Heart right ventricle (tissue), 16 donors: ENCODE data around the gene NUP98. TPM values are rescaled to one million over a fixed set of nuclear protein-coding genes. Genes with fewer than 3 reads are reported as not detected.

Source experiments
- ATAC-seq, 8 donors: fragments of 200-7000 bp; cut with Tn5 transposase; one replicate each; pipeline ENCODE4 v1.9.1; 2020; ENCODE audit warnings: mild to moderate bottlenecking in 8 of 8, moderate library complexity in 8 of 8, moderate number of reproducible peaks in 1 of 8
- DNase-seq, 2 donors: peaks; one replicate each; pipeline ENCODE4 v3.0.0-alpha.2; 2020
- H3K27ac ChIP-seq, 10 donors: fragments of 200-600 bp; sonication (generic) in 2 of 10; one replicate each; pipeline versions ENCODE4 v1.5.0 to v1.8.0; 2020 to 2022; ENCODE audit warnings: mild to moderate bottlenecking in 3 of 10
- H3K27me3 ChIP-seq, 7 donors: fragments of 200-600 bp; one replicate each; pipeline ENCODE4 v1.8.0; 2021 to 2022; ENCODE audit warnings: mild to moderate bottlenecking in 2 of 7
- H3K36me3 ChIP-seq, 9 donors: fragments of 200-600 bp; sonication (generic) in 1 of 9; one replicate each; pipeline versions ENCODE4 v1.5.0 to v1.8.0; 2020 to 2022; ENCODE audit warnings: mild to moderate bottlenecking in 2 of 9
- H3K4me1 ChIP-seq, 9 donors: fragments of 200-600 bp; sonication (generic) in 1 of 9; one replicate each; pipeline versions ENCODE4 v1.5.0 to v1.8.0; 2020 to 2022; ENCODE audit warnings: mild to moderate bottlenecking in 4 of 9
- H3K4me3 ChIP-seq, 10 donors: fragments of 200-600 bp; sonication (generic) in 2 of 10; one replicate each; pipeline versions ENCODE4 v1.5.0 to v1.8.0; 2020 to 2022; ENCODE audit warnings: mild to moderate bottlenecking in 7 of 10, moderate library complexity in 2 of 10
- H3K9me3 ChIP-seq, 11 donors: fragments of 200-600 bp in 10 of 11; sonication (generic) in 2 of 11; one replicate each; pipeline versions ENCODE4 v1.5.0 to v1.8.0; 2013 to 2022; ENCODE audit warnings: mild to moderate bottlenecking in 2 of 11, control low read depth in 1 of 11, moderate library complexity in 1 of 11
- CTCF ChIP-seq, 9 donors: fragments of 200-600 bp; sonication (generic) in 2 of 9; IDR thresholded peaks; one replicate each; pipeline versions ENCODE4 v1.5.0 to v1.8.0; 2021 to 2022; ENCODE audit warnings: antibody characterized with exemption in 9 of 9, mild to moderate bottlenecking in 5 of 9, moderate library complexity in 1 of 9
- WGBS, 2 donors: extraction: QIAGEN DNeasy Blood & Tissue Kit; methylation state at CpG; one replicate each; pipeline ENCODE4 v1.1.7; 2013; ENCODE audit warnings: inconsistent platforms in 1 of 2; 5-methylcytosine and 5-hydroxymethylcytosine counted together
- intact Hi-C, 10 donors: fragments of 100-400 bp; cut with DNase I; formaldehyde crosslinking; loops; one replicate each; pipeline versions ENCODE4 v1.11.1 to v1.14.2; 2022
- polyA plus RNA-seq, 2 donors: library from polyadenylated mRNA; stranded (reverse); fragments of 200-250 nt; gene quantifications; one replicate each; pipeline ENCODE4 v1.2.3, GENCODE V29; 2013
- total RNA-seq, 10 donors: library from RNA; stranded (reverse); fragmentation: NEBNext Ultra II Directional in 3 of 10; extraction: Animal tissue kit (Norgen Biotek cat#: 25700) in 3 of 10; gene quantifications; one replicate each; pipeline versions ENCODE4 v1.2.1 to v1.2.4, GENCODE V29; 2021 to 2023
- donor health status: Arrhythmogenic right ventricular cardiomyopathy.
- donor health status: ischemic (EF 13 %, LVEDD 7.1; RV severe dilation, severe dysfunction).
- donor health status: healthy with polysubstance abuse.
- donor health status: DM: no; HTN: yes; CAD: no.
- donor health status: DM: no; HTN: no; CAD: no.
- donor health status: ischemic (EF 25% LVEDD 6.9; RV normal size, moderate dysfunction).
- donor health status: ischemic (EF 25% LVEDD 5.7; RV mildly dilated, moderate dysfunction).
- donor health status: healthy.
- donor health status: DM: yes; HTN: yes; CAD: no.
- donor health status: Ischemic cardiomyopathy.
- donor health status: ischemic (EF 35%, LVEDD 5.7; RV mildly dilated, moderate dysfunction).
- donor health status: nonischemic (EF 11% LVEDD 7.7; RV severe dilation, severe dysfunction).
- donor health status: DM: yes; HTN: yes; CAD: no.
- donor health status: PGD.
- donor health status: ischemic (EF 29% LVEDD 5.4; RV normal size, mild dysfunction).
- donor health status: nonischemic (EF 23%, LVEDD 6.1; RV moderate dilation, normal function).

The NUP98 gene
- total and polyA plus RNA-seq, 12 donors: 11.1 to 65.5 (median 46.0) TPM

- no peaks in the 10 kb centered on the region for H3K4me1 ChIP-seq
- no peak overlapping the region for H3K4me3 ChIP-seq
- H3K36me3 ChIP-seq: peaks cover 0 to 100% (median 62%) of the 10 kb centered on the region in 9 donors
- no peak for ATAC-seq
- no peak for DNase-seq
- TF ChIP-seq CTCF (IDR thresholded peaks at IDR 0.05): no peak
- H3K9me3 ChIP-seq: no peaks in the 10 kb centered on the region
- H3K27ac ChIP-seq: no peak overlapping the region
- intact Hi-C loops: no loop called here
- WGBS, 2 donors: 94 to 96% methylated on average over 6 of the region's 6 CpGs
- H3K27me3 ChIP-seq: no peaks in the 10 kb centered on the region
Measured at GRCh38 chr11:3755151-3755550, 42.2 kb downstream of the NUP98 start.

GRCh38 chr11:3753110-3753509 lies 44.2 kb downstream of the NUP98 start:
- intact Hi-C loops: no loop called here
- H3K4me1 ChIP-seq: peaks cover 0 to 2% (median 0%) of the 10 kb centered on the region in 9 donors
- H3K36me3 ChIP-seq: peaks cover 0 to 100% (median 53%) of the 10 kb centered on the region in 9 donors
- no peaks in the 10 kb centered on the region for H3K27me3 ChIP-seq
- H3K4me3 ChIP-seq: no peak overlapping the region
- H3K27ac ChIP-seq: no peak overlapping the region
- no peak for DNase-seq
- no peak for TF ChIP-seq CTCF (IDR thresholded peaks at IDR 0.05)
- no peak for ATAC-seq
- 94% methylated on average over 2 of the region's 2 CpGs for WGBS, 2 donors
- no peaks in the 10 kb centered on the region for H3K9me3 ChIP-seq

GRCh38 chr11:3747704-3748103 lies 49.6 kb downstream of the NUP98 start:
- intact Hi-C loops: no loop called here
- Histone ChIP-seq H3K36me3 (peaks cover 0 to 100% (median 69%) of the 10 kb centered on the region in 9 donors), H3K27ac (no peak overlapping the region), H3K9me3 (no peaks in the 10 kb centered on the region), H3K27me3 (no peaks in the 10 kb centered on the region), H3K4me3 (no peak overlapping the region), H3K4me1 (peaks cover 0 to 11% (median 0%) of the 10 kb centered on the region in 9 donors)
- DNase-seq (no peak), ATAC-seq (no peak)
- 63 to 84% methylated on average over 1 of the region's 1 CpG for WGBS, 2 donors
- no peak for TF ChIP-seq CTCF (IDR thresholded peaks at IDR 0.05)

GRCh38 chr11:3745161-3745560 lies 52.2 kb downstream of the NUP98 start:
- no peak for TF ChIP-seq CTCF (IDR thresholded peaks at IDR 0.05)
- Histone ChIP-seq H3K27me3 (no peaks in the 10 kb centered on the region), H3K27ac (no peak overlapping the region), H3K36me3 (peaks cover 0 to 100% (median 60%) of the 10 kb centered on the region in 9 donors), H3K4me3 (no peak overlapping the region), H3K9me3 (no peaks in the 10 kb centered on the region), H3K4me1 (peaks cover 0 to 11% (median 0%) of the 10 kb centered on the region in 9 donors)
- intact Hi-C loops: no loop called here
- no peak for ATAC-seq
- 92 to 94% methylated on average over 5 of the region's 5 CpGs for WGBS, 2 donors
- no peak for DNase-seq
